Activated B cell treated with CpG ODN at 0.5 μM for 24 hours (primary cell): ENCODE data around the gene VCPKMT. TPM values are rescaled to one million over a fixed set of nuclear protein-coding genes. Genes with fewer than 3 reads are reported as not detected.

Experiments used
- ATAC-seq: fragments of 200-7000 bp; cut with Tn5 transposase; one replicate; pipeline ENCODE4 v1.10.0; 2021; ENCODE audit warnings: low read depth, mild to moderate bottlenecking, moderate library complexity
- CTCF ChIA-PET: fragments of 350-600 bp; sonication (Branson Sonifier 250); formaldehyde crosslinking; loops from one replicate; lab custom pipeline; 2021; ENCODE audit warnings: antibody characterized with exemption; lab: Charles Lee
- POLR2A ChIA-PET: fragments of 350-600 bp; sonication (Branson Sonifier 250); formaldehyde crosslinking; loops from one replicate; lab custom pipeline; 2021; ENCODE audit warnings: antibody characterized with exemption; lab: Charles Lee
- DNase-seq: peaks from one replicate; pipeline ENCODE4 v3.0.0; 2022
- H3K27ac Mint-ChIP-seq: one replicate; pipeline ENCODE4 v1.8.0; 2020; ENCODE audit warnings: mixed read lengths
- H3K27me3 Mint-ChIP-seq: one replicate; pipeline ENCODE4 v1.8.0; 2021; ENCODE audit warnings: mixed read lengths
- H3K36me3 Mint-ChIP-seq: one replicate; pipeline ENCODE4 v1.8.0; 2021; ENCODE audit warnings: low read depth, mixed read lengths
- H3K4me1 Mint-ChIP-seq: one replicate; pipeline ENCODE4 v1.8.0; 2021; ENCODE audit warnings: mixed read lengths
- H3K4me3 Mint-ChIP-seq: one replicate; pipeline ENCODE4 v1.8.0; 2020; ENCODE audit warnings: mild to moderate bottlenecking, mixed read lengths
- H3K9me3 Mint-ChIP-seq: one replicate; pipeline ENCODE4 v1.8.0; 2020; ENCODE audit warnings: mixed read lengths
- CTCF ChIP-seq: fragments of 200-600 bp; IDR thresholded peaks from one replicate; pipeline ENCODE4 v1.8.0; 2022; ENCODE audit warnings: antibody characterized with exemption, mild to moderate bottlenecking
- intact Hi-C: fragments of 100-400 bp; cut with micrococcal nuclease; formaldehyde crosslinking; loops from one replicate; pipeline ENCODE4 v1.15.1; 2024
- total RNA-seq: library from RNA; stranded (reverse); gene quantifications from 2 replicates; pipeline ENCODE4 v1.2.3, GENCODE V29; 2022

Gene VCPKMT
- total RNA-seq, 1 donor from 2014 or later = 20.8 TPM

- Mint-ChIP-seq H3K27ac (peak overlapping the region; percentile 100), H3K36me3 (peaks cover 22% of the 10 kb centered on the region), H3K27me3 (no peaks in the 10 kb centered on the region), H3K9me3 (no peaks in the 10 kb centered on the region), H3K4me3 (no peak overlapping the region), H3K4me1 (peaks cover 85% of the 10 kb centered on the region)
- ATAC-seq (no peak), DNase-seq (no peak)
- TF ChIP-seq CTCF = no peak
- CTCF ChIA-PET = interaction anchor here (0.8 to 5.2 kb wide), 4 partner anchors 22 to 207 kb away, joined by 4 to 32 read pairs (median 21); partner anchors contain the start of gene NEMF
- POLR2A ChIA-PET = interaction anchor here (0.7 to 6.5 kb wide), 17 partner anchors 10 to 207 kb away, joined by 4 to 397 read pairs (median 33); partner anchors contain the start of genes ARF6 and NEMF
- intact Hi-C loops = no loop called here
These were observed 56.4 kb downstream of the VCPKMT start for GRCh38 chr14:50059763-50060616.

Other genes starting within 250 kb of the VCPKMT start
- gene ARF6, start 223.5 kb downstream of the VCPKMT start, total RNA-seq = 136 and 142 TPM in 2 replicates
- 29.1 and 32.0 TPM in 2 replicates for gene SOS2, start 115.0 kb upstream of the VCPKMT start, total RNA-seq
- 4.3 and 5.2 TPM in 2 replicates for gene L2HGDH, start 195.7 kb upstream of the VCPKMT start, total RNA-seq
- 31.2 and 32.2 TPM in 2 replicates for gene DMAC2L, start 195.8 kb upstream of the VCPKMT start, total RNA-seq